HG02623 (cell line): ENCODE results near the gene SLC9A3.

Experiments
- ATAC-seq: cut with Tn5 transposase; IDR thresholded peaks from one replicate; pipeline ENCODE4 v1.9.1; 2021; ENCODE audit warnings: moderate library complexity; ENCODE audit not compliant: unreplicated experiment

The SLC9A3 gene

DNA sequence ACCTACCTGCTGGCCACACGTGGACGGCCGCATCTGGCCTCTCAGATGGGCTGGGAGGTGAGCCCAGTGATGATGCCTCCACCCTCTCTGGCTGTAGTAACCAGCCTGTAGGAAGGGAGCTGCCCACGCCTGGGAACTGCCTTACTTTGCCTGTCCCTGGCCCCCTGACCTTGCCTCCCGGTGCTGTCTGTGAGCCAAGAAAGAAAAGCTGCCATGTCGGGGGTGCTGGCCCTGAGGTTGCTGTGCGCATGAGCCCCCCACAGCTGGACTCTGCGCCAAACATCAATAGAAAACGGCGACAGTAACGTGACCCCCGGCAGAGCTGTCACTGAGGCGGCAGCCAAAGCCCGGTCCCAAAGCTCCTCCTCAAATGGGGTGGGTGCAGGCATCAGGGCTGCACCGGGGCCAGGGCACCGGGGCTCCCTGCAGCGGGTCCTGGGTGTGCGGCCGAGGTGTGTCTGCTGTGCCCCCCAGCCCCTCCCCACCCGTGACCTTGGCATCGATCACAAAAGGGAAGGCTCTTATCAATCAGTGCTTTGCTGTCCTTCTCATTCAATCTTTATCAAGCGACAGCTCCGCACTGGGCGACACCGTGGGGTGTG, 15.3 kb upstream of the SLC9A3 start:
- ATAC-seq, result no peak

- ATAC-seq, result no peak
Observed at GRCh38 chr5:538801-539468, 14.7 kb upstream of the SLC9A3 start.

GRCh38 chr5:538271-538771, 14.1 kb upstream of the SLC9A3 start:
- no peak for ATAC-seq

DNA sequence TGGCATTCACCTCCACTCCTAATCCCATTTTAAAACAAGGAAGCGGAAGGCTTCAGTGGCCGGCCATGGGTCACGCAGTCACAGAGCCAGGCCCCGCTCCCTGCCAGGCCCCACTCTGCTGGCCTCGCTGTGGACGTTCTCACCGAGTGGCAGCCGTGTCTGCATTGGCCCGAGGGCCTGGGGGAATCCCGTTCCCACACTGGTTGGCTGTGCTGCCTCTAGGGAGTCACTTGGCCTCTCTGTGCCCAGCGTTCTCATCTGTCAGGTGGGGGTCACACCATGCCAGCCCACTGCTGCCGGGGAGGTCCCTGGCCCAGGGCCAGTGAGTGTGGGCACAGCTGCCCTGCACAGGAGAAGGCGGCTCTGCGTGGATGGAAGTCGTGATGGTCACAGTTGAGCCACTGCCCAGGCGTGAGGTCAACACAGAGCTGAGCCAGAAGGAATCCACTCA, 13.4 kb upstream of the SLC9A3 start:
- no peak for ATAC-seq

DNA sequence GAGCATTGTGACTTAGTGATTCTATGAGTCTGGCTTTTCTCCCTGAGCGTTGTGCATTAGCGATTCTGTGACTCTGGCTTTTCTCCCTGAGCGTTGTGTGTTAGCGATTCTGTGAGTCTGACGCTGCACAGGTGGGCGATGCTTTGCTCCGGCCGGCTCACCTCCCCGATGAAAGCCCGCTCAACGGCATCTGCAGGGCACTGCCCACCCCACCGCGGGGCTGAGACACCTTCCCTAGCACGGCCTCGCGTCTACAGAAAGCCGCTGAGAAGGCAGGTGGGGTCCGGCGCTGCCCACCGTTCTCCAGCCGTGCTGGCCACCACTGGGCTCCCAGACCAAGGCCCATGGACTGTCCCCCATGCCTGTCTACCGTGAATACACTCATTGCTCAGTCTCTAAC, 12.8 kb upstream of the SLC9A3 start:
- ATAC-seq, result no peak

DNA sequence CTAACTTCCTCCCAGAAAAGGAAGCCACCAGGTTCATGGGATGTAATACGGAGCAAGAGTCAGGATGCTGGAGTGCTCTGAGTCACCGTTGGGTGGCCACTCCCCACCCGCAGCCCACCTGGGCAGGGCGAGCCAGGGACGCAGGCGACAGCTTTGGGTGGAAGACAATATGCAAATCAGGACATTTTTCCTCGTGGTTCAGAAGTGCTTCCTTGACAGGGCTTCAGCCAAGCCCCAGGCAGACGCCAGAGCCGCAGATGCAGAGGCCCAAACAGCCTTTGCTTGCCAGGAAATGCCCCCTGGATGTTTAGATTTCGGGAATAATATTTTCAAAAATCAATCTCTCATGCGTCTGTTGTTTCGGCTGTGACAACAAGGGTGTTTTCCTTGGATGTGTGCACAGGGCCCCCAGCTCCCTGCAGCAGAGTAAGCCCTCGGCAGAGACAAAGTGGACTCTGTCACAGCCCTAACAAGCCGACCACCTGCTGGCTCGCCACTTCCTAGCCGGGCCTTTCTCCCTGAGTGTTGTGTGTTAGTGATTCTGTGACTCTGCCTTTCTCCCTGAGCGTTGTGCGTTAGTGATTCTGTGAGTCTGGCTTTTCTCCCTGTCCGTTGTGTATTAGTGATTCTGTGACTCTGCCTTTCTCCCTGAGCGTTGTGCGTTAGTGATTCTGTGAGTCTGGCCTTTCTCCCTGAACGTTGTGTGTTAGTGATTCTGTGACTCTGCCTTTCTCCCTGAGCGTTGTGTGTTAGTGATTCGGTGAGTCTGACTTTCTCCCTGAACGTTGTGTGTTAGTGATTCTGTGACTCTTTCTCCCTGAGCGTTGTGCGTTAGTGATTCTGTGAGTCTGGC, 11.8 kb upstream of the SLC9A3 start:
- no peak for ATAC-seq

DNA sequence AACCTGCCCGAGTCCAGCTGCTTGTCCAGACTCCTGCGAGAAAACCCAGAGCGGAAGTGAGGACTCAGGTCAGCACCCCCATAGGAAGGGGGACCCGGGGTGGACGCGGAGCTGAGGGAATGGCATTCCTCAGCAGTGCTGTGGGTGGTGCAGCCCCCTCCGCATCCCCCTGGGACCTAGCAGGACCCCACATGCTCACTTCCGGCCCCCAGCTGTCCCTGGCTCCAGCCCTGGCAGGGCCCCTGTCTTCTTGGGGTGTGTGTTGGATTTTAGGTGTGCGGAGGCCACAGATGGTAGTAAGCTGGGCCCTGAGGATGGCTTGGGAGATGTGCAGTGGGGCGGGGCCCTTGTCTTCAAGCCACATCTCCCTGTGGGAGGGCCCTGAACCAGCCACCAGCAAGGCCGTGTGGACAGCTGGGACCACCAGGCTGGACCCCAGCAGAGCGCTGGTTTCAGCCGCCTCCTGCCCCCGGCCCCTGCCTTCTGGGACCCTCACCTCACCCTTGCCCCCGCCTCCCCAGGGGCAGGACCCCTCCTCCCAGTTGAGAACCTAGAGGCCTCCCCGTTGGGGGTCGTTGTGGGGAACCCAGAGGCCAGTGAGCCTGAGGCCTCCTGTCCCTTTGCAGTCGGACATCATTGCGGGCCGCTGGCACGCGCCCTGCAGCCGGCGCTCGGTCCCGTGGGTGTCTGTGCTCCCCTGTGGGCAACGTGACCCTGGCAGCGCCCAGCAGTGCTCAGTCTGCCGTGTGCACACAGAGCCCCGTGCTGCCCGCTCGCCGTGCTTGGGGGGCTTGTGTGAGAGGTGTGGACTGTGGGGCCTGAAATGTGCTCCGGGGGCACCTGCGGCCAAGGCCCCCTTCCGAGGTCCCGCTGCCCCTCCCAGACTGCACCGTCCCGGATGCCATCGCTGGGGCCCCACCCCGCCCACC, 10.8 kb upstream of the SLC9A3 start:
- no peak for ATAC-seq

GRCh38 chr5:533955-534742, 9.9 kb upstream of the SLC9A3 start:
- ATAC-seq, result no peak

DNA sequence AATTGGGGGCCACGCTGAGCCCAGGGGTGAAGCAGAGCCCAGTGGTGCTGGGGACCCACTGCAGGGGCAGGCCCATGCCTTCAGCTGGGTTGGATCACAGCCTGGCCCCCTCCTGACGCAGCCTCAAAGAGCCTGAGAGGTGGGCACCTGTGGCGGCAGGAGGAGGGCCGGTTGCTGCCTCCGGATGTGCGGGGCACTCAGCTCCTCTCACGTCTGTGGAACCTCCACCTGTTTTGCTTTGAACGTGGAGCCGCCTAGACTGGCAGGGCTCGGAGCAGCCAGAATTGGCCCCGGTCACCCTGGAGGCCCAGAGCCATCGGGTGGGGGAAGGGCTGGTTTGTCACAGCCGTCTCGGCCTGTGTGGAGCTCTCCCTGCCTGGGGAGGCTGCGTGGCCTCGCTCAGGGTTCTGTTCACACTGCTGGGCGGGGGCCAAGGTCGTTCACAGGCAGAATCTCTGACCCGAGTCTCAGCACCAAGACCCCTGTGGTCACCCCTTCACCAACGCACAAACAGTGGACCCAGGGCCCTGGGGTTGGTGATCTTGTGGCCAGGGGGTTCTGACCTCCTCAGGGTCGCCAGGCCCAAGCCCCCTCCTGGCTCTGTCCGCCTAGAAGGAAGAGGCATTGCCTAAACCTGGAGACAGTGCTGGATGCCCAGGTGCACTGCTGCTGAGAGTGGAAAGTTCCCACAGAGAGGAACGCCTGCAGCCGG, 9.2 kb upstream of the SLC9A3 start:
- no peak for ATAC-seq

DNA sequence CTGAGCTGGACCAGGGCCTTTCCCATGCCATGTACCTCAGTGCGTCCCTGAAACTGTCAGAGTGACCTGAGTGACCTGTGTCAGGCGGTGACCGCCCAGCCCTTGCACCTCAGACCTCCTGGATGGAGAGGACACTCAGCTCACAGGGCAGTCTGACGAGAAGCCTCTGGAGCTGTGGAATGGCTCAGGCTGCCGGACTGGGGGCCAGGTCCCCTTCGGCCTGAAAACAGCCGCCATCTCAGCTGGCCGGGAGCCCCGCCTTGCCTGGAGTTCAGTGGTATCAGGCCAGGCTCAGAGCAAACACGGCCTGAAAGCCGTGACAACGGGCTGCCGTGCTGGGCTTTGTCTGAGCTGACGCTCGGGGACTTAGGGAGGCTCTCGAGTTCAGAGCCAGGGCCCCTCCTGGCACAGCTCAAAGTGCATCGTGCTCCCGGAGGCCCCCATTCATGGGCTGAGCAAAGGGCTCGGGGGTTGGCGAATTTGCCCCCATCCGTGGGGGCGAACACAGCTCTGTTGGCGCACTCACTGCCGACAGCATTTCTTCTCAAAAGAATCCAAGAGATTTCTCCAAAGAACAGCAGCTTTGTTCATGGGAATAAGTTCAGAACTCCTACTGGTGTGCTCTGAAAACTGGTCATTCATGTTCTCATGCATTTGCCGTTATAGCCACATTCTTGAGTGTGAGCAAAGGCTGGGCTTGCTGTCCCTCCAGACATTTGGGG, 8.4 kb upstream of the SLC9A3 start:
- no peak for ATAC-seq

DNA sequence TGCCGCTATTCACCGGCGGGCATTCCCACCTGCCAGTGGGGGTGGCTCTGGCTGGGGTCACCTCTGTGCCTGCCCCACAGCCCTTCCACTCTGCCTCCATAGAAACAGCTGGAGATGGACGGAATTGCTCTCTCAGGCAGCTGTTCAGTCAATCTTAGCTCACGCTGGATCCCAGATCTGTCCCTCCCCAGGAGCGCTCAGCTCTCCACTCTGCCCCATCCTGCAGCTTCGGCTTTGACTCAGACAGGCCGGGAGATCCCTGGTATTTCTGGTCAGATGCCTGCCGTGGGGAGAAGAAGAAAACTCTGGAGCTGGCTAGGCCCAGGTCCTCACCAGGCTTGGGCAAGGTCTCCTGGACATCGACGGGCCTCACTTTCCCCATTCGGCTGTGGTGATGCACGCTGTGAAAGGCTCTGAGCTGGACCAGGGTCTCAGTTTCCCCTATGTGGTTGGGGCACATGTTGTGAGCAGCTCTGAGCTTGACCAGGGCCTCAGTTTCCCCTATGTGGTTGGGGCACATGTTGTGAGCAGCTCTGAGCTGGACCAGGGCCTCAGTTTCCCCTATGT, 7.6 kb upstream of the SLC9A3 start:
- no peak for ATAC-seq

- no peak for ATAC-seq
Observed at GRCh38 chr5:531101-531748, 7.0 kb upstream of the SLC9A3 start.

DNA sequence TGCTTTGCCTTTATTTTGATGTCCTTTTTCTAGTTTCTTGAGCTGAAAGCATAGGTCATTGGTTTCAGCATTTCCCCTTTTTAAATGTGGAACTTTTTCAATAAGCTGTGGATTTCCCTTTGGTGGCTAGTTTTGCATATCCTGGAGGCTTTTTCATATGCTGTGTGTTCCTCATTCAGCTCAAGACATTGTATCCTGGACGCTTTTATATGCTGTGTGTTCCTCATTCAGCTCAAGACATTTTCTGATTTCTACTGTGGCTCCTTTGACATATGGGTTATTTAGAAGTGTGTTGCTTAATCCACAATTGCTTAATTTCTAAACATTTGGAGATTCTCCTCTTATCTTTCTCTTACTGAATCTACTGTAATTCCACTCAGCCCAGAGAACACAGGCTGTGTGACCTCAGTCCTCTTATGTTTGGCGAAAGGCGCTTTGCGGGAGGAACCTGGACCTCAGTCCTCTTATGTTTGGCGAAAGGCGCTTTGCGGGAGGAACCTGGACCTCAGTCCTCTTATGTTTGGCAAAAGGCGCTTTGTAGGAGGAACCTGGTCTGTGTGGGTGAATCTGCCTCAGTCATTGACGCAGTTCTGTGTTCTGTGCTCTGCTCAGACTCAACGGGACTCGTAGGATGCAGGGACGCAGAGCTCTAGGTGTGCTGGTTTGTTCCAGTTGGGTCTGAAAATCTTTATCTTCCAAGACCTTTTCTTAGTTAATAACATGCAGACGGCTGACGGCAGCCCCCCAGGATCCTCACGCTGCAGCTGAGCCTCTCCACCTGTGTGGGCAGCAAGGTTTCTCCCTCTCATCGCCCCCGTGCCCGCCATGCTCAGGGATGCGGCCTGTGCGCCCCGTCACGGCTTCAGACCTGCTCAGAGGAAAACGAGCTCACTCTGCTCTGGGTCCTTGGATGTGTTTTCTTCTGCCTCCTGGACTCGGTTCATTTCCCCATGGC, 6.0 kb upstream of the SLC9A3 start:
- ATAC-seq, result no peak

DNA sequence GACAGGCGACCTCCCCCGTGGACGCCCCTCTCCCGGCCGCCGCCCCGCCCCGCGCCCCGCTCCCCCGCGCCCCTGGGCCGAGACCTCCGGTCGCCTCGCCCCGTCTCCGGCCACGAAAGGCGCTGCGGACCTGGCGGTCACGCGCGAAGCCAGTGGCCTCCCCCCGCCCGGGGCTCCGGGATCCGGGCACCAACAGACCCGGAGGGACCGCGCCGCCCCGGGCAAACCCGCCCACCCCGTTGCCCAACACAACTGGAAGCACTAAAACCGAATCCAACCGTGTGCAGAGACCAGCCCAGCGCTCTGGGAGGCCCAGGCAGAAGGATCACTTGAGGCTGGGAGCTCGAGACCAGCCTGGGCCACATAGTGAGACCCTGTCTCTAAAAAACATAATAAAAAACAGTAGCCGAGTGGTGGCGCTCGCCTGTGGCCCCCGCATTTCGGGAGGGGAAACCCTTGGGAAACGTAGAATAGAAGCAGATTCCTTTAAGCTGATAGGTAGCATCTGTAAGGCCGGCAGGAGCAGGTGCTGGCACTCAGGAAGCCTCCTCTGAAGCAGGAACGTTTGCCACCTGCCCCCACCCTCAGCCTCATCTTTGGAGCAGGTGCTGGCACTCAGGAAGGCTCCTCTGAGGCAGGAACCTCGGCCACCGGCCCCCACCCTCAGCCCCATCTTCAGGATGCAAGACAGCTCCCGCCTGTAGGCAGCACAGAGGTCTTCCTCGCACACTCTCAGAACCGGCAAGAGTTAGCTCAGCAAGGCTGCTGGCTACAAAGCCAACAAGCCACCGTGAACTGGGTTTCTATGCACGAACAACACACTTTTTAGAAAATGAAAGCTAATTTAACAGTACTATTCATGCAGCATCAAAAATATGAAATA, 4.6 kb upstream of the SLC9A3 start:
- no peak for ATAC-seq
